ENCODE measurements around the gene WFDC6.

The WFDC6 gene

GRCh38 chr20:45510242-45510862 is 28.9 kb downstream of the WFDC6 start:
- ChIA-PET CTCF (no interaction called here), POLR2A (no interaction called here)
- H3K4me3 ChIP-seq (ENCODE audit: low read depth, low read length): no peak overlapping the region
- no peaks in the 10 kb centered on the region for H3K4me1 ChIP-seq (ENCODE audit: control insufficient read depth, insufficient read depth, low read length)
- no peaks in the 10 kb centered on the region for H3K36me3 ChIP-seq (ENCODE audit: control insufficient read depth in 2 of 2, insufficient read depth in 1 of 2, low read length in 2 of 2)
- H3K9me3 ChIP-seq (ENCODE audit: control insufficient read depth, insufficient read depth, low read depth, low read length): no peaks in the 10 kb centered on the region
- no peak overlapping the region for H3K27ac ChIP-seq (ENCODE audit: extremely low read depth, low read depth, low read length)
- TF ChIP-seq SCRT1 (tag by site-specific recombination; IDR thresholded peaks at IDR 0.05; ENCODE audit: borderline replicate concordance) (no peak), FEZF1 (tag by site-specific recombination; IDR thresholded peaks at IDR 0.05) (no peak), ZNF398 (tag by site-specific recombination; IDR thresholded peaks at IDR 0.05) (no peak)

GRCh38 chr20:45509091-45509490 is 30.2 kb downstream of the WFDC6 start:
- no peak overlapping the region for H3K4me3 ChIP-seq (ENCODE audit: low read depth, low read length)
- no peaks in the 10 kb centered on the region for H3K36me3 ChIP-seq (ENCODE audit: control insufficient read depth in 2 of 2, insufficient read depth in 1 of 2, low read length in 2 of 2)
- no peaks in the 10 kb centered on the region for H3K4me1 ChIP-seq (ENCODE audit: control insufficient read depth, insufficient read depth, low read length)
- POLR2A ChIA-PET: no interaction called here
- H3K27ac ChIP-seq (ENCODE audit: extremely low read depth, low read depth, low read length): no peak overlapping the region
- no peaks in the 10 kb centered on the region for H3K9me3 ChIP-seq (ENCODE audit: control insufficient read depth, insufficient read depth, low read depth, low read length)
- CTCF ChIA-PET: no interaction called here
- TF ChIP-seq REPIN1 (tag by site-specific recombination; IDR thresholded peaks at IDR 0.05; ENCODE audit: low read depth): no peak
- TF ChIP-seq ZNF140 (tag by site-specific recombination; IDR thresholded peaks at IDR 0.05): no peak
- TF ChIP-seq ZNF664 (tag by site-specific recombination; IDR thresholded peaks at IDR 0.05): no peak
- no peak for TF ChIP-seq ZNF324 (tag by site-specific recombination; IDR thresholded peaks at IDR 0.05)
- TF ChIP-seq ZNF366 (tag by site-specific recombination; conservative IDR thresholded peaks at IDR 0.05): no peak
- TF ChIP-seq ZNF174 (tag by site-specific recombination; IDR thresholded peaks at IDR 0.05): no peak
- no peak for TF ChIP-seq ZNF707 (tag by site-specific recombination; IDR thresholded peaks at IDR 0.05)
- TF ChIP-seq ZSCAN16 (tag by site-specific recombination; IDR thresholded peaks at IDR 0.05): no peak
- no peak for TF ChIP-seq ZNF549 (tag by site-specific recombination; IDR thresholded peaks at IDR 0.05)
- no peak for TF ChIP-seq PATZ1 (tag by site-specific recombination; IDR thresholded peaks at IDR 0.05)
- no peak for TF ChIP-seq ZNF529 (tag by site-specific recombination; IDR thresholded peaks at IDR 0.05; ENCODE audit: insufficient replicate concordance)
- TF ChIP-seq ZNF513 (tag by site-specific recombination; IDR thresholded peaks at IDR 0.05): no peak
- TF ChIP-seq BCL11B (tag by site-specific recombination; IDR thresholded peaks at IDR 0.05; ENCODE audit: low read depth): no peak
- TF ChIP-seq ZNF433 (tag by site-specific recombination; IDR thresholded peaks at IDR 0.05; ENCODE audit: low read depth): no peak
- no peak for TF ChIP-seq KLF1 (tag by site-specific recombination; IDR thresholded peaks at IDR 0.05)
- TF ChIP-seq IKZF3 (tag by site-specific recombination; IDR thresholded peaks at IDR 0.05): no peak
- TF ChIP-seq MZF1 (tag by site-specific recombination; IDR thresholded peaks at IDR 0.05; ENCODE audit: borderline replicate concordance): no peak
